HG03175 (cell line): ENCODE measurements around the gene DENR.
A peak's percentile ranks its signal among the peaks of the same experiment; 100 is the strongest.

Experiments used
- ATAC-seq: cut with Tn5 transposase; IDR thresholded peaks from one replicate; pipeline ENCODE4 v1.9.1; 2021; ENCODE audit warnings: mild to moderate bottlenecking, moderate library complexity; ENCODE audit not compliant: unreplicated experiment

Gene DENR

DNA sequence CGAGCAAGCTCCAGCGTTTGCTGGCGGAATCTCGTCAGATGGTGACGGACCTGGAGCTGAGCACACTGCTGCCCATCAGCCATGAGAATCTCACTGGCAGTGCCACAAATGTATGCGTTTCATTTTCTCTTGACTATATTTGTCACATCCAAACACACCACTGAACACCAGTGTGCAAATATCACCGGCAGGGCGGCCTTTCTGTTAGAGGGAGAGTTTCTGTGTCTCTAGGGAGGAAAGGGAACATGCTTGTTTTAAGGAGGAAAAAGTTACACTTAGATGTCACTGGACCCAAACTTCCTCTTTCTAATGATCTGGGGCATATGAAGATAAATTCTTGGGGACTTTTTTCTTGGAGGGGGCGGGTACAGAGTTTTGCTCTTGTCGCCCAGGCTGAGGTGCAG lies 60.7 kb downstream of the DENR start:
- peak; percentile 56 for ATAC-seq

- no peak for ATAC-seq
Measured at GRCh38 chr12:122819209-122819785, 66.7 kb downstream of the DENR start.

DNA sequence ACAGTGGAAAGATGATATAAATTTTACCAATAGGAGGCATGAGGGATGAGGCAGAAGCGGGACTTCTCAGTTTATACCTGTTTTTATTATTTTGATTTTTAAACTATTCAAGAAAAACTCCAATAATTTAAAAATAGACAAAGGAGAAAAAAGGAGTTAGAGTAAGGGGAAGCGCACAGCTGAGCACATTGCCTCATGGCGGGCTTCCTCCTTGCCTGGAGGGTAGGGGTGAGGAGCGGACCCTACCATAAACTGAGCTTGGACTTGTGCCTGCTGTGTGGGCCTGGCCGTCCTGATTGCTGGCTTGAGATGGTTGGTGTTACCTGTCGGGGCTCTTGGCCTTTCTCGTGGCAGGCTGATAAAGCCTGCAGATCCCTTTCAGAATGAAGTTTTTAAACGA lies 67.5 kb downstream of the DENR start:
- ATAC-seq = no peak
